Brain microvascular endothelial cell (primary cell): ENCODE data around the gene SLC16A8.
A peak's percentile ranks its signal among the peaks of the same experiment; 100 is the strongest.

Source experiments
- DNase-seq: peaks from one replicate; pipeline ENCODE4 v3.0.0-alpha.2; 2020
- H3K27ac ChIP-seq: fragments of 250-450 bp; sonication (Bioruptor Pico); 2 replicates; pipeline ENCODE4 v1.5.1; 2020; ENCODE audit warnings: mild to moderate bottlenecking, moderate library complexity
- H3K27me3 ChIP-seq: fragments of 250-450 bp; sonication (Bioruptor Pico); replicated peaks from 2 replicates; pipeline ENCODE4 v1.5.1; 2020; ENCODE audit warnings: mild to moderate bottlenecking
- H3K36me3 ChIP-seq: fragments of 250-450 bp; sonication (Bioruptor Pico); replicated peaks from 2 replicates; pipeline ENCODE4 v1.5.1; 2020; ENCODE audit warnings: mild to moderate bottlenecking
- H3K4me3 ChIP-seq: 2 replicates; pipeline ENCODE4 v1.5.1; 2011; ENCODE audit warnings: low read depth, mild to moderate bottlenecking, control low read depth, low read length, moderate library complexity
- in situ Hi-C: cut with HindIII; loops from 2 replicates; pipeline ENCODE4 v1.10.0; 2017; ENCODE audit warnings: low sequenced_read_pairs, low pct_ligation_motif_present
- TF ChIP-seq, protein P1 (sequence below): IDR thresholded peaks from 2 replicates; pipeline ENCODE4 v1.5.1; 2011; ENCODE audit warnings: low read depth, mild to moderate bottlenecking, moderate library complexity, low read length, control low read depth, inconsistent platforms; ENCODE audit errors: missing control alignments

SLC16A8 gene

DNA sequence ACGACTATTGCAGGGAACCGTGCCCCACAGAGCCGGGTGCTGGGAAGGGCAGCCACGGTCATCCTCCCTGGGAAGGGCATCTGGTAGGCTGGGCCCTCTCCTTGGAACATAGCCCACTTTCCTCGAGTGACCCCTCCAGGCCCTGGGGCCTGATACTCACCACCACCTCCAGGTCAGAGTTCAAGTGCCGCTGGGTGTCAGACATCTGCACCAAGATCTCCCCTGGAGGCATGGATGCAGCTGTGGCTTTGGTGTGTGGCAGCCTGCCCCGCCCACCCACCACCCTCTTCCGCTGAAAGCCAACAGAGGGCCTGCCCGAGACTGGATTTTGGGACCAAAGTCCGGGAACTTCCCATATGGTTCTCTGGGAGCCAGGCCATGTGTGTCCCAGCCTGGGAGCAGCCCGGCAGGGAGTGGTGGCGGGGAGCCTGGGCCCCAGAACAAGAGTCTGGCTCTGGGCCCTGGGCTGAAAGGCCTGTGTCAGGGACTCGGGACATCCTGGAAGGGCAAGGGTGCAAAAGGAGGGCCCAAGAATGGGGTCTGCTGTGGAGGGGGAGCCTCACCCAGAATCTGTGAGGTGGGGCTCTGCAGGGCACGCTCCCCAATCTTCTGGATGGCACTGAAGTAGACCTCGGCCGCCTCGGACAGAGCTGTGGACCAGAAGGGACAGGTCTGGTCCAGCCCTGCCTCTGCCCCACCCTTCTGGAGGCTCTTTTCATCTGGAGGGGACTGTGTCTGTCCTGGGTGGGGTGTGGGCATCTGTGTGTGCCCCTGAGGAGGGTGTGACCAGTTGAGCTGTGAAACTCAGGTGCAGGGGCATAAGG lies 23.9 kb upstream of the SLC16A8 start:
- no peak overlapping the region for H3K27ac ChIP-seq
- DNase-seq: no peak
- H3K27me3 ChIP-seq: no peaks in the 10 kb centered on the region
- TF ChIP-seq, protein P1, sequence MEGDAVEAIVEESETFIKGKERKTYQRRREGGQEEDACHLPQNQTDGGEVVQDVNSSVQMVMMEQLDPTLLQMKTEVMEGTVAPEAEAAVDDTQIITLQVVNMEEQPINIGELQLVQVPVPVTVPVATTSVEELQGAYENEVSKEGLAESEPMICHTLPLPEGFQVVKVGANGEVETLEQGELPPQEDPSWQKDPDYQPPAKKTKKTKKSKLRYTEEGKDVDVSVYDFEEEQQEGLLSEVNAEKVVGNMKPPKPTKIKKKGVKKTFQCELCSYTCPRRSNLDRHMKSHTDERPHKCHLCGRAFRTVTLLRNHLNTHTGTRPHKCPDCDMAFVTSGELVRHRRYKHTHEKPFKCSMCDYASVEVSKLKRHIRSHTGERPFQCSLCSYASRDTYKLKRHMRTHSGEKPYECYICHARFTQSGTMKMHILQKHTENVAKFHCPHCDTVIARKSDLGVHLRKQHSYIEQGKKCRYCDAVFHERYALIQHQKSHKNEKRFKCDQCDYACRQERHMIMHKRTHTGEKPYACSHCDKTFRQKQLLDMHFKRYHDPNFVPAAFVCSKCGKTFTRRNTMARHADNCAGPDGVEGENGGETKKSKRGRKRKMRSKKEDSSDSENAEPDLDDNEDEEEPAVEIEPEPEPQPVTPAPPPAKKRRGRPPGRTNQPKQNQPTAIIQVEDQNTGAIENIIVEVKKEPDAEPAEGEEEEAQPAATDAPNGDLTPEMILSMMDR: no peak
- H3K4me3 ChIP-seq: no peak overlapping the region
- no peaks in the 10 kb centered on the region for H3K36me3 ChIP-seq
- in situ Hi-C loops: no loop called here

DNA sequence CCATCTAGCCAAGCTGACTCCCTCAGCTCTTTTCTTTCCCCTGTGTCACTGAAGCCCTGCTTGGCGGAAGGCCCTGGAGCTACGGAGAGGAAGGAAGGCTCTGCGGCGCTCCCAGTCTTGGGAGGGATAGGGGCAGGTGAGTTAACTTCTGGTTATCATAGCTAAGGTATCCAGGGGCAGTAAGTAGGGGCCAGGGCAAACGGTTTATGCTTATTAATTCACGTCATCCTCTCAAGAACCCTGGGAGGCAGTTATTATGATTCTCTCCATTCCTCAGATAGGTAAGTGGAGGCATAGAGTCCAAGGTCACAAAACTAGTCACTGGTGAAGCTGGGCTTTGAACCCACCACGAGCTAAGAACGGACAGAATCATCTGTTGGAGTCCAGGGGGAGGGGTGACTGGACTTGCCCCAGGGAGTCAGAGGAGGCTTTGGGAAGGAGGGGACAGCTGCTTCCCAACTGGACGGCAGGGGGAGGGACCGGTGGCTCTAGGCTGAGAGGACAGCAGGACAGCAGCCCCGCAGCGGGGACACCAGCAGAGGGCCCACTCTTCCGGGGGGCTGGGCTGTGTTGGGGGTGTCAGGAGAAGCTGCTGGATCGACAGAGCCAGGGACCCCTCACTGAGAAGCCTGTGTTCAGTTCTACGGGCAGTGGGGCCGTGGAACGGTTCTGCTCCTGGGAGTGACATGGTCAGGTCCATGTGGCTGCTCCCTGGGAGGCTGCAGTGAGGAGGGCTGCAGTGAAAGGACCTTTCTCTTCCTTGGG lies 23.0 kb upstream of the SLC16A8 start:
- H3K4me3 ChIP-seq: no peak overlapping the region
- TF ChIP-seq, protein P1: peak; percentile 11
- no peak overlapping the region for H3K27ac ChIP-seq
- H3K36me3 ChIP-seq: no peaks in the 10 kb centered on the region
- H3K27me3 ChIP-seq: no peaks in the 10 kb centered on the region
- in situ Hi-C loops: no loop called here
- no peak for DNase-seq

DNA sequence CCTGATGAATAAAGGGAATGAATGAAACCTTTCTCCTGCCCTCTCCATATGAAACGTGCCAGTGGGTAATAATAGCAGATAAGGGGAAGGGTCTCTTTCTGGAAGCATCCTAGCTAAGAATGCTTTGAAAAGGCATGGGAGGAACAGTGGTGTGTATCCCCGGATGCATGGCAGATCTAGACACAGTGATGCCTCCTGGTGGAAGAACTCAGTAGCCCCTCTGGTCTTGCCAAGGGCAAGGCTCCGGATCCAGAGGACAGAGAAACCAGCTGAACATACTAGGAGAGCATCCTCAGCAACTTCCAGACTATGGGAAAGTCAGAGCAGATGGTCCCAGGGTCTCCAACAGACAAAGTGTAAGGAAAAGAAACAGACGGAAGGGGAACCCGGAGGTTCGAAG lies 20.1 kb upstream of the SLC16A8 start:
- Histone ChIP-seq H3K27ac (no peak overlapping the region), H3K4me3 (no peak overlapping the region), H3K36me3 (no peaks in the 10 kb centered on the region), H3K27me3 (no peaks in the 10 kb centered on the region)
- in situ Hi-C loops: no loop called here
- DNase-seq: peak; percentile 28
- TF ChIP-seq, protein P1: peak; percentile 69

DNA sequence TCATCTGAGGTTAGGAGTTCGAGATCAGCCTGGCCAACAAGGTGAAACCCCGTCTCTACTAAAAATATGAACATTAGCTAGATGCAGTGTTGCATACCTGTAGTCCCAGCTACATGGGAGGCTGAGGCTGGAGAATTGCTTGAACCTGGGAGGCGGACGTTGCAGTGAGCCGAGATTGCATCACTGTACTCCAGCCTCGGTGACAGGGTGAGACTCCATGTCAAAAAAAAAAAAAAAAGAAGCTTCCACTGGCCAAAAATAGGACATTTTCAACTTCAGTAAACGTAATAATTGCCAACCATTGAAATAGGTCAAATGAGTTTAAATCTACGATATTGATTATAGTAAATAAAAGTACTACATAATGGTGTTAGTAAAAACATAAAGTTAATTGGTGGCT lies 19.7 kb upstream of the SLC16A8 start:
- no peak for DNase-seq
- in situ Hi-C loops: no loop called here
- Histone ChIP-seq H3K27ac (no peak overlapping the region), H3K4me3 (no peak overlapping the region), H3K36me3 (no peaks in the 10 kb centered on the region), H3K27me3 (no peaks in the 10 kb centered on the region)
- TF ChIP-seq, protein P1: no peak

DNA sequence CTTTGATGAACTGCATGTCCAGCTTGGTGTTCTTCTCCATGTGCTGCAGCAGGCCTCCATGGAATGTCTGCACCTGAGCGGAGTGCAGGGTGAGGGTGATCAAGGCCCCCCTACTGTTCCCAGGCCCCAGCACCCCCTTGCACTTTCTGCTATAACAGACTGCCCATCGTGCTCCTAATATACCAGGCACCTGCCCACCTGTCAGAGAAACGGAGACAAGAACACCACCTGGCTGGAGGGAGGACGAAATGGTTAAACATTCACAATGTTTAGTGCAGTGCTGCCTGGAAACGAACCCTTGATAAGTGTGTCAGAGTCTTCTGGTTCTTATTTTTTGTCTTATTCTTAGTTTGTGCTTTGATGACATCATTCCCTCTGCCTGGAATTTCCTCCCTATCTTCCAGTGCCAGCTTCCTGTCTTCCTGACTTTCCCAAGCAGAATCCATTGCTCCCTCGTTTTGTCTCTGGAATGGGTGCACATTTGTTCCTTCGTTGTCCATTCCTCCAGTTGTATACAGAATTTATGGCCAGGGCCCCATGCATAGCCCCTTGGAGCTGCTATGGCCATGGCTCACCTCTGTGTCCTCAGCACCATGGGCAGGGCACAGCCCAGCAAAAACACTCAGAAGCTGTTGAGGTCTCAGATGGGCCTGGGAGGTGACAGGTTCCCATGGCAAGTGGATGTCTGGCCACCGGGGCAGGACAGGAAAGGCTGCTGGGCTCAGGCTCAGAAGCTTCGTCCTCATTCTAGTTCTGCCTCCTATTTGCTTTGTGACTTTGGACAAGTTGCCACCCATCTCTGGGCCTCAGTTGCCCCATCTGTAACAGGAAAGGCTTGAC lies 14.6 kb upstream of the SLC16A8 start:
- Histone ChIP-seq H3K4me3 (no peak overlapping the region), H3K27ac (no peak overlapping the region), H3K27me3 (no peaks in the 10 kb centered on the region), H3K36me3 (no peaks in the 10 kb centered on the region)
- TF ChIP-seq, protein P1: no peak
- in situ Hi-C loops: loop anchor here (25.0 kb wide), 1 partner anchor 239 kb away; no protein-coding TSS in a partner anchor
- peak; percentile 16 for DNase-seq
